GM23338 (cell line): ENCODE data around the gene GPANK1.

ENCODE experiments used
- CTCF ChIP-seq, 2 experiments: fragments of 200-600 bp in 1 of 2; sonication (generic) in 1 of 2; conservative IDR thresholded peaks; 2 replicates each; pipeline versions ENCODE4 v1.5.1 to v1.6.1; 2016 to 2017; ENCODE audit warnings: antibody characterized with exemption in 2 of 2, low read depth in 2 of 2, mild to moderate bottlenecking in 2 of 2, moderate library complexity in 1 of 2
- EZH2 ChIP-seq: fragments of 200-600 bp; sonication (generic); IDR thresholded peaks from one replicate; pipeline ENCODE4 v1.8.0; 2017; ENCODE audit warnings: antibody characterized with exemption, mild to moderate bottlenecking, low read depth; ENCODE audit not compliant: unreplicated experiment
- JUNB ChIP-seq: IDR thresholded peaks from one replicate; pipeline ENCODE4 v1.6.1; 2016; ENCODE audit warnings: antibody characterized with exemption; ENCODE audit not compliant: unreplicated experiment
- POLR2AphosphoS5 ChIP-seq: IDR thresholded peaks from 2 replicates; pipeline ENCODE4 v1.6.1; 2016; ENCODE audit warnings: antibody characterized with exemption, low read depth
- ZNF114 ChIP-seq: fragments of 250-450 bp; sonication (Bioruptor Pico); IDR thresholded peaks from 2 replicates; pipeline ENCODE4 v1.5.0; 2020; ENCODE audit warnings: mild to moderate bottlenecking, moderate library complexity
- TF ChIP-seq, protein P1 (sequence below): IDR thresholded peaks from one replicate; pipeline ENCODE4 v1.6.1; 2018; ENCODE audit warnings: antibody characterized with exemption; ENCODE audit not compliant: unreplicated experiment

DNA sequence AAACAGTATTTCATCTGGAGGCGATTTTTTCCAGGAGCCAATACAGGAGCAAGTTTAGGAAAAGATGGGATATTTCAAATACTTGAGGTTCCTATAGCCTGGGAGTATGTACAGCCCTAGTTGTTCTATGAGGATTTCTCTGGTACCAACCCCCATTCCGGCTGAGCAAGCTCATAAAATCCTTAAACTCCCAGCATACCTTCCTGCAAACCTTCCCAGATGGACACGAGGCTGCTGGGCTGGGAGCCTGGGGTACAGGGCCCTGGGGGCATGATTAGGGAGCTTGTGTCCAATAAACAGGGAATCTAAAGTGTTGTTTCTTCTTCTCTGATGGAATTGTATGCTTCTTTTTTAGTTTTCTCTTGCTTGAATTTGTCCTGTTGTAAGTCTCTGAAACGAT lies 42.8 kb downstream of the GPANK1 start:
- TF ChIP-seq CTCF (conservative IDR thresholded peaks at IDR 0.05; ENCODE audit: low read depth in 2 of 2) (no peak), EZH2 (no peak), POLR2AphosphoS5 (no peak), ZNF114 (CRISPR knock-in tag) (no peak), JUNB (no peak)
- TF ChIP-seq, protein P1, sequence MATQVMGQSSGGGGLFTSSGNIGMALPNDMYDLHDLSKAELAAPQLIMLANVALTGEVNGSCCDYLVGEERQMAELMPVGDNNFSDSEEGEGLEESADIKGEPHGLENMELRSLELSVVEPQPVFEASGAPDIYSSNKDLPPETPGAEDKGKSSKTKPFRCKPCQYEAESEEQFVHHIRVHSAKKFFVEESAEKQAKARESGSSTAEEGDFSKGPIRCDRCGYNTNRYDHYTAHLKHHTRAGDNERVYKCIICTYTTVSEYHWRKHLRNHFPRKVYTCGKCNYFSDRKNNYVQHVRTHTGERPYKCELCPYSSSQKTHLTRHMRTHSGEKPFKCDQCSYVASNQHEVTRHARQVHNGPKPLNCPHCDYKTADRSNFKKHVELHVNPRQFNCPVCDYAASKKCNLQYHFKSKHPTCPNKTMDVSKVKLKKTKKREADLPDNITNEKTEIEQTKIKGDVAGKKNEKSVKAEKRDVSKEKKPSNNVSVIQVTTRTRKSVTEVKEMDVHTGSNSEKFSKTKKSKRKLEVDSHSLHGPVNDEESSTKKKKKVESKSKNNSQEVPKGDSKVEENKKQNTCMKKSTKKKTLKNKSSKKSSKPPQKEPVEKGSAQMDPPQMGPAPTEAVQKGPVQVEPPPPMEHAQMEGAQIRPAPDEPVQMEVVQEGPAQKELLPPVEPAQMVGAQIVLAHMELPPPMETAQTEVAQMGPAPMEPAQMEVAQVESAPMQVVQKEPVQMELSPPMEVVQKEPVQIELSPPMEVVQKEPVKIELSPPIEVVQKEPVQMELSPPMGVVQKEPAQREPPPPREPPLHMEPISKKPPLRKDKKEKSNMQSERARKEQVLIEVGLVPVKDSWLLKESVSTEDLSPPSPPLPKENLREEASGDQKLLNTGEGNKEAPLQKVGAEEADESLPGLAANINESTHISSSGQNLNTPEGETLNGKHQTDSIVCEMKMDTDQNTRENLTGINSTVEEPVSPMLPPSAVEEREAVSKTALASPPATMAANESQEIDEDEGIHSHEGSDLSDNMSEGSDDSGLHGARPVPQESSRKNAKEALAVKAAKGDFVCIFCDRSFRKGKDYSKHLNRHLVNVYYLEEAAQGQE = no peak
